Activated naive CD8-positive, alpha-beta T cell (primary cell): ENCODE results near the gene CBR4.
"Not testable (repeated sequence)": the region's sequence is repeated elsewhere in the genome, so short reads cannot be mapped to it uniquely, and the experiment has no call there.

Experiments used
- H3K27ac Mint-ChIP-seq: one replicate; pipeline ENCODE4 v1.8.0; 2021; ENCODE audit warnings: mixed read lengths
- H3K27me3 Mint-ChIP-seq: one replicate; pipeline ENCODE4 v1.8.0; 2021; ENCODE audit warnings: mixed read lengths
- H3K36me3 Mint-ChIP-seq: one replicate; pipeline ENCODE4 v1.8.0; 2021; ENCODE audit warnings: mixed read lengths
- H3K4me1 Mint-ChIP-seq: one replicate; pipeline ENCODE4 v1.8.0; 2021; ENCODE audit warnings: low read depth, mixed read lengths
- H3K4me3 Mint-ChIP-seq: one replicate; pipeline ENCODE4 v1.8.0; 2021; ENCODE audit warnings: mild to moderate bottlenecking, mixed read lengths
- H3K9me3 Mint-ChIP-seq: one replicate; pipeline ENCODE4 v1.8.0; 2021; ENCODE audit warnings: low read depth, mixed read lengths

The CBR4 gene

GRCh38 chr4:168981460-168981859 lies 28.6 kb downstream of the CBR4 start:
- Mint-ChIP-seq H3K9me3 (peaks cover 23% of the 10 kb centered on the region), H3K36me3 (peaks cover 53% of the 10 kb centered on the region), H3K4me1 (peaks cover 2% of the 10 kb centered on the region), H3K4me3 (no peak overlapping the region), H3K27me3 (no peaks in the 10 kb centered on the region), H3K27ac (no peak overlapping the region)

GRCh38 chr4:168979338-168979737 lies 30.7 kb downstream of the CBR4 start:
- H3K9me3 Mint-ChIP-seq: peaks cover 24% of the 10 kb centered on the region
- peaks cover 45% of the 10 kb centered on the region for H3K36me3 Mint-ChIP-seq
- no peak overlapping the region for H3K4me3 Mint-ChIP-seq
- H3K4me1 Mint-ChIP-seq: no peaks in the 10 kb centered on the region
- H3K27ac Mint-ChIP-seq: no peak overlapping the region
- H3K27me3 Mint-ChIP-seq: no peaks in the 10 kb centered on the region

DNA sequence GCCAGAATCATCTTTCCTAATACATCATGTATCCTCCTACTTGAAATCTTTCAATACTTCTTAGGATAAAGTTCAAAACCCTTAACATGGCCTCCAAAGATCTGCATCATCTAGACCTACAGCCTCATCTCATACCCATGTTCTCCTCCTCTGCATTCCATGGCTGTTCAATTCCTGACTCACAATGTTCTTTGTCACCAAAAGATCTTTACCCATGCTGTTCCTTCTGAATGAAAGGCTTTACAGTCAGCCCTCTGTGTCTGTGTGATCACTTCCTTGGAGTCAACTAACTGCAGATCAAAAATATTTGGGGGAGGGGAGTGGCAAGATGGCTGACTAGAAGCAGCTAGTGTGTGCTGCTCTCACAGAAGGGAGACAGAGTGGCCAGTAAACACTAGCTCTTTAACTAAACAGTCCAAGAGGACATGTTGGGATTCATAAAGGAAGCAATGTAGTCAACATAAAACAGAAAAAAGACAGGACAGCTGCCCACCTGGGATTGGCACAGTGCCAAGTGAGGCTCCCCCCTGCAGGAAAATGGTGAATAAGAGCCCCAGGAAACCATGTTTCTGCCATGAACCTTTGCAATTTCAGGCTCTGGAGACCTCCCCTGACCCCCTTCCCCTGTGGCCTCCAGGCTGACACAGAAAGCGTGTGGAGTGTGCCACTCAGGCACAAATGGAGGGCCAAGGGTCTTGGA lies 31.9 kb downstream of the CBR4 start:
- no peaks in the 10 kb centered on the region for H3K4me1 Mint-ChIP-seq
- H3K27me3 Mint-ChIP-seq: no peaks in the 10 kb centered on the region
- peaks cover 39% of the 10 kb centered on the region for H3K36me3 Mint-ChIP-seq
- H3K4me3 Mint-ChIP-seq: no peak overlapping the region
- peaks cover 26% of the 10 kb centered on the region for H3K9me3 Mint-ChIP-seq
- no peak overlapping the region for H3K27ac Mint-ChIP-seq

DNA sequence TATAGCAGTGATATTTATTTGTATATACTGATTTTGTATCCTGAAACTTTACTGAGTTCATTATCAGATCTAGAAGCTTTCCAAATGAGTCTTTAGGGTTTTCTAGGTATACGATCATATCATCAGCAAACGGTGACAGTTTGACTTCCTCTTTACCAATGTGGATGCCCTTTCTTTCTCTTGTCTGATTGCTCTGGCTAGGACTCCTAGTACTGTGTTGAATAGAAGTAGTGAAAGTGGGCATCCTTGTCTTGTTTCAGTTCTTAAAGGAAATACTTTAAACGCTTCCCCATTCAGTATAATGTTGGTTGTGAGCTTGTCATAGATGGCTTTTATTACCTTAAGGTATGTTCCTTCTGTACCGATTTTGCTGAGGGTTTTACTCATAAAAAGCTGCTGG lies 37.5 kb downstream of the CBR4 start:
- Mint-ChIP-seq H3K4me3 (no peak overlapping the region), H3K27me3 (no peaks in the 10 kb centered on the region), H3K9me3 (peaks cover 34% of the 10 kb centered on the region), H3K27ac (no peak overlapping the region), H3K36me3 (peaks cover 18% of the 10 kb centered on the region), H3K4me1 (no peaks in the 10 kb centered on the region)

GRCh38 chr4:168960716-168961115 lies 49.3 kb downstream of the CBR4 start:
- Mint-ChIP-seq H3K4me3 (no peak overlapping the region), H3K27me3 (no peaks in the 10 kb centered on the region), H3K4me1 (no peaks in the 10 kb centered on the region), H3K27ac (no peak overlapping the region), H3K9me3 (no peaks in the 10 kb centered on the region), H3K36me3 (peaks cover 23% of the 10 kb centered on the region)

DNA sequence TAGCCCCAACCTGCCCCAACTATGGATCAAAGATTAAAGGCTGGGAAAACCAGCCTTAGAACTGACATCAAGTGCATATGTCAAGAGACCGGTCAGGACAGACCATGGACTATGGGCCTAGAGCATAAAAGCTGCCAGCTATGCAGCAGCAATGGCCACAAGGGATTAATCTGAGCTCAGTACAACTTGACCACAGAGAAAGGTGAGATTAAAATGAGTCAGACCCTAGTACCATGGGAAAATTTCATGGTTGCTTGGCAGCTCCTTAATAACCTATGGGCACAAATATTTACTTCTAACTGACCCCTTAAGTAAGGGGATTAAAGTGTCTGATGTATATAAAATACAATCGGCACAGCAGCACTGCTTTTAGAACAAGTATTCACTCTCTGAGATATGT lies 54.4 kb downstream of the CBR4 start:
- Mint-ChIP-seq H3K4me3 (no peak overlapping the region), H3K4me1 (no peaks in the 10 kb centered on the region), H3K27ac (no peak overlapping the region), H3K27me3 (no peaks in the 10 kb centered on the region), H3K9me3 (no peaks in the 10 kb centered on the region), H3K36me3 (peaks cover 16% of the 10 kb centered on the region)

DNA sequence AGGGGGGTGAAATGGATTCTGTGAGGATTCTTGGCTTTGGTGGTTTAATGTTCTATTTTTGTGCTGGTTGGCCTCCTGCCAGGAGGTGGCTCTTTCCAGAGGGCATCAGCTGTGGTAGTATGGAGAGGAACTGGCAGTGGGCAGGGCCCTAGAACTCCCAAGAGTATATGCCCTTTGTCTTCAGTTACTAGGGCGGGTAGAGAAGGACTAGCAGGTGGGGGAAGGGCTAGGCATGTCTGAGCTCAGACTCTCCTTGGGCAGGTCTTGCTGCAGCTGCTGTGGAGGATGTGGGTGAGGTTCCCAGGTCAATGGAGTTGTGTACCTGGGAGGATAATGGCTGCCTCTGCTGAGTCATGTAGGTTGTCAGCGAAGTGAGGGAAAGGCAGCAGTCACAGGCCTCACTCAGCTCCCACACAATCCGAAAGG lies 57.2 kb downstream of the CBR4 start:
- H3K27me3 Mint-ChIP-seq, H3K4me1 Mint-ChIP-seq, H3K9me3 Mint-ChIP-seq, H3K4me3 Mint-ChIP-seq, H3K27ac Mint-ChIP-seq, H3K36me3 Mint-ChIP-seq: not testable (repeated sequence)

DNA sequence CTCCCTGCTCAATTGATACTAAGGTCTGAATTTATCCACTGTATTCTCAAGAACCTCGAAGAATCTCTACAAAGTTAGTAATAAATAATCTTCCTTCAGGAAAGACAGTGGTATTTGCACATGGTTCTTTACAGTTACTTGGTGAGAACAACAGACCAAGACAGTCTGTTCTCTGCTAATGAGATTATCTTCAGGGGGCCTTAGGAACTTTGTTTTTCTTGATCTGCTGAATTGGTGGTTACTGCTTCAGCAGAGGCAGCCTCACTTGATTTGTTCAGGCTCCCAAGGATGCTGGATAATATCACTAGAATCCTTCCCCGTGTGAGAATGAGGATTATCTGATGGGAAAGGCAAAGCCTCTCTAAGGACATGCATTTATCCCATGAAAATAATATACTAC lies 64.8 kb downstream of the CBR4 start:
- Mint-ChIP-seq H3K27me3 (no peaks in the 10 kb centered on the region), H3K36me3 (peaks cover 7% of the 10 kb centered on the region), H3K4me3 (no peak overlapping the region), H3K27ac (no peak overlapping the region), H3K9me3 (peaks cover 10% of the 10 kb centered on the region), H3K4me1 (no peaks in the 10 kb centered on the region)

DNA sequence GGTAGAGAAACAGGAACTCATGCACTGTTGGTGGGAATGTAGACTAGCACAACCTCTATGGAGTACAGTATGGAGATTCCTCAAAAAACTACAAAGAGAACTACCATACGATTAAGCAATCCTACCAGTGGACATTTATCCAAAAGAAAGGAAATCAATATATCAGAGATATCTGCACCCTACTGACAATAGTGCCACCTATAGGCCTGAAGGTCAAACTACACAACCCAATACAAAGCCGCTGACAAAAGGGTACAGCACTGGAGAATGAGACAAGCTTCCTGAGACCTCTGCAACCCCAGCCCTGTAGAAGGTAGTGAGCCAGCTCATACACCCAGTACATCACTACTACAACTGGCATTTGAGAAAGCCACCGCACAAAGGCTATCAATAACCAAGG lies 67.1 kb downstream of the CBR4 start:
- Mint-ChIP-seq H3K27me3 (no peaks in the 10 kb centered on the region), H3K4me1 (no peaks in the 10 kb centered on the region), H3K9me3 (peaks cover 19% of the 10 kb centered on the region), H3K4me3 (no peak overlapping the region), H3K27ac (no peak overlapping the region), H3K36me3 (peaks cover 19% of the 10 kb centered on the region)
